Cardiac muscle cell (in vitro differentiated cells and primary cell): Measurements from ENCODE around the gene XXYLT1. TPM values are rescaled to one million over a fixed set of nuclear protein-coding genes. Genes with fewer than 3 reads are reported as not detected.
A peak's percentile ranks its signal among the peaks of the same experiment; 100 is the strongest.

Experiments
- DNase-seq, 2 donors: peaks; one replicate each; pipeline versions ENCODE4 v3.0.0 to v3.0.0-alpha.2; 2010 to 2017; ENCODE audit warnings: low read depth in 1 of 2, low spot score in 1 of 2
- H3K27ac ChIP-seq: fragments of 200-600 bp; sonication (generic); 2 replicates; pipeline ENCODE4 v1.5.1; 2016
- H3K27me3 ChIP-seq: fragments of 200-600 bp; sonication (generic); 2 replicates; pipeline ENCODE4 v1.6.0; 2016; ENCODE audit warnings: control low read depth
- H3K36me3 ChIP-seq: fragments of 200-600 bp; sonication (generic); 2 replicates; pipeline ENCODE4 v1.5.1; 2016; ENCODE audit warnings: control low read depth
- H3K4me1 ChIP-seq: fragments of 200-600 bp; sonication (generic); 2 replicates; pipeline ENCODE4 v1.8.1; 2017; ENCODE audit warnings: low read depth, mild to moderate bottlenecking, mixed run types
- H3K4me3 ChIP-seq: fragments of 200-600 bp; sonication (generic); 2 replicates; pipeline ENCODE4 v1.5.1; 2016; ENCODE audit warnings: mild to moderate bottlenecking
- H3K9me3 ChIP-seq: fragments of 200-600 bp; sonication (generic); 2 replicates; pipeline ENCODE4 v1.5.1; 2017; ENCODE audit warnings: low read depth, mild to moderate bottlenecking, control low read depth
- polyA plus RNA-seq: library from polyadenylated mRNA; unstranded; fragments of >200 nt; fragmentation: Nextera tagmentation; extraction: Ambion mirVana; gene quantifications from 2 replicates; pipeline ENCODE4 v1.2.1, GENCODE V29; 2016
- total RNA-seq: library from RNA; depleted of rRNA; stranded (reverse); fragments of >200 nt; gene quantifications from 2 replicates; pipeline ENCODE4 v1.2.3, GENCODE V29; 2016
- TF ChIP-seq, protein P1 (sequence below): IDR thresholded peaks from 2 replicates; pipeline ENCODE4 v1.5.1; 2012; ENCODE audit warnings: low read depth, mild to moderate bottlenecking, low read length

The XXYLT1 gene
- total and polyA plus RNA-seq, 2 experiments from 2014 or later: 52.5 to 62.2 TPM

DNA sequence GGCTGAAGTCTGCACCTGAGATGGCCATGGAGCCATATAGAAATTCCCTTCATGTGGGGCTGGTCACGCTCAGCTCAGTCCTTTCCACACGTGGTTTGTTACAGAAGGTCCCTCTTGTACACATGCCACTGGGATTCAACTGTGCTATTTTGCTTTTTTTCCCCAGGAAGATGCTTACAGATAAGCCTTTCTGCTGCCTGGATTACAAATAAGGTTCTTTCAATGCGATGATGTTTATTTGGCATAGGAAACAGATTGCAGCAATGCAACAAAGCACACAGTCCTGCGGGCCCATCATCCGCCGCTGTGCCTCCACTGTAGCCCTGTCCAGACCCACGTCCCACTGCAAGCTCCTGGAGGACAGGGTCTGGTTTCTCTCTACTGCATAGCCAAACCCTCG, 124.8 kb downstream of the XXYLT1 start:
- TF ChIP-seq, protein P1, sequence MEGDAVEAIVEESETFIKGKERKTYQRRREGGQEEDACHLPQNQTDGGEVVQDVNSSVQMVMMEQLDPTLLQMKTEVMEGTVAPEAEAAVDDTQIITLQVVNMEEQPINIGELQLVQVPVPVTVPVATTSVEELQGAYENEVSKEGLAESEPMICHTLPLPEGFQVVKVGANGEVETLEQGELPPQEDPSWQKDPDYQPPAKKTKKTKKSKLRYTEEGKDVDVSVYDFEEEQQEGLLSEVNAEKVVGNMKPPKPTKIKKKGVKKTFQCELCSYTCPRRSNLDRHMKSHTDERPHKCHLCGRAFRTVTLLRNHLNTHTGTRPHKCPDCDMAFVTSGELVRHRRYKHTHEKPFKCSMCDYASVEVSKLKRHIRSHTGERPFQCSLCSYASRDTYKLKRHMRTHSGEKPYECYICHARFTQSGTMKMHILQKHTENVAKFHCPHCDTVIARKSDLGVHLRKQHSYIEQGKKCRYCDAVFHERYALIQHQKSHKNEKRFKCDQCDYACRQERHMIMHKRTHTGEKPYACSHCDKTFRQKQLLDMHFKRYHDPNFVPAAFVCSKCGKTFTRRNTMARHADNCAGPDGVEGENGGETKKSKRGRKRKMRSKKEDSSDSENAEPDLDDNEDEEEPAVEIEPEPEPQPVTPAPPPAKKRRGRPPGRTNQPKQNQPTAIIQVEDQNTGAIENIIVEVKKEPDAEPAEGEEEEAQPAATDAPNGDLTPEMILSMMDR: no peak
- no peaks in the 10 kb centered on the region for H3K36me3 ChIP-seq
- no peaks in the 10 kb centered on the region for H3K9me3 ChIP-seq
- no peak for DNase-seq
- no peak overlapping the region for H3K27ac ChIP-seq
- peaks cover 15% of the 10 kb centered on the region for H3K4me1 ChIP-seq
- no peak overlapping the region for H3K4me3 ChIP-seq
- H3K27me3 ChIP-seq: no peaks in the 10 kb centered on the region

DNA sequence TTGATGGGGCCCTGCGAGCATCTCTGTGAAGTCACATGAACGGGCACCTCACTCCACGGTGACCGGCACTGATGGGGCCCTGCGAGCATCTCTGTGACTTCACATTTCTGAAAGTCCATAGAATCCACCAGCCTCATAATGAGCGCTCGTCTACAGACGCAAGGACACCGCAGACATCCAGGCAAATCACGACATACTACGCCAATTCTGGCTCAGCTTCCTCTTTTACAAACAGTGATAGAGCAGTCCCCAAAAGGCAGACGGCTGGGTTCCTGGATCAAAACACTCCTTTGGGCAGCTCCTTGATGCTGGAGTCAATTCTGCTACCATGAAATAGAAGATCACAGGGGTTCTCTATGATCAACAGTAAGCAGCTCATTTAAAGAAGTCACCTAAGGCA, 125.4 kb downstream of the XXYLT1 start:
- no peak overlapping the region for H3K4me3 ChIP-seq
- no peak for DNase-seq
- TF ChIP-seq, protein P1: no peak
- no peaks in the 10 kb centered on the region for H3K36me3 ChIP-seq
- no peak overlapping the region for H3K27ac ChIP-seq
- H3K27me3 ChIP-seq: no peaks in the 10 kb centered on the region
- no peaks in the 10 kb centered on the region for H3K9me3 ChIP-seq
- H3K4me1 ChIP-seq: peaks cover 10% of the 10 kb centered on the region

DNA sequence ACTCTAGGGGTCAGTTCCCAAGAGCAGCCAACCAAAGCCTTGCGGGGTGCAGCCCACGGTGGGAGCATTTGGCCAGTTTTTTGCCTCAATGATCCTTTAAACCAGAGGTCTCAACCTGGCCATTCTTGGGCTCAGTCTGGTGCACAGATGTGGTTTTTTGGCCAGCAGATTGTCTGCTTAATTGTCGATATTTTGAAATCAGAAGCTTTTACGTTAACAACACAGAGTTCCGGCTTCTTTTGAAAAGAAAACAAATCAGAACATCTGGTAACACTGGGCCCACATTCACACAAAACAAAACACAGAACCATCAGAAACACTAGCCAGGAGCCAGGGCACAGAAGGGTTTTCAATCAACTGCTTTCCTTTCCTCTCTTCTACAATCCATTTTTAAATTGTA, 127.7 kb downstream of the XXYLT1 start:
- Histone ChIP-seq H3K4me1 (peaks cover 3% of the 10 kb centered on the region), H3K27me3 (no peaks in the 10 kb centered on the region), H3K27ac (no peak overlapping the region), H3K36me3 (no peaks in the 10 kb centered on the region), H3K4me3 (no peak overlapping the region), H3K9me3 (no peaks in the 10 kb centered on the region)
- no peak for DNase-seq
- TF ChIP-seq, protein P1: no peak

DNA sequence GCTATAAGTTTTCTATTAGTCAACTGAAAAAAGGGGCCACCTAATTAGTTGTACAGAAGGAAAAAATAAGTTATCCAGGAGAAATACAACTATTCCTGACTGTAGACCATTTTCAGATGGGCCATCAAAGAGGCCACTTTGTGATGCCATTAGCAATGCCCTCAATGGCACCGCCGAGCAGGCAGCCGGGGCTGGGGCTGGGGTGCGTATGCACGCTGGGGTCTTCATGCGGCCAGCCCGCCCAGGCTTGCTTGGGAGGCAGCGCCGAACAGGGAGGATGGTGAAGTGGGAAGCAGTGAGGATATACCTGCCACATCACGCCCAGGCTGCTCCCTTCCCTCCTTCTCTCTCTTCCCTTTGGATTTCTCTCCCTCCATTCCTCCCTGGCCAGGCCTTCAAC, 128.4 kb downstream of the XXYLT1 start:
- no peak overlapping the region for H3K27ac ChIP-seq
- no peak overlapping the region for H3K4me3 ChIP-seq
- H3K36me3 ChIP-seq: no peaks in the 10 kb centered on the region

DNA sequence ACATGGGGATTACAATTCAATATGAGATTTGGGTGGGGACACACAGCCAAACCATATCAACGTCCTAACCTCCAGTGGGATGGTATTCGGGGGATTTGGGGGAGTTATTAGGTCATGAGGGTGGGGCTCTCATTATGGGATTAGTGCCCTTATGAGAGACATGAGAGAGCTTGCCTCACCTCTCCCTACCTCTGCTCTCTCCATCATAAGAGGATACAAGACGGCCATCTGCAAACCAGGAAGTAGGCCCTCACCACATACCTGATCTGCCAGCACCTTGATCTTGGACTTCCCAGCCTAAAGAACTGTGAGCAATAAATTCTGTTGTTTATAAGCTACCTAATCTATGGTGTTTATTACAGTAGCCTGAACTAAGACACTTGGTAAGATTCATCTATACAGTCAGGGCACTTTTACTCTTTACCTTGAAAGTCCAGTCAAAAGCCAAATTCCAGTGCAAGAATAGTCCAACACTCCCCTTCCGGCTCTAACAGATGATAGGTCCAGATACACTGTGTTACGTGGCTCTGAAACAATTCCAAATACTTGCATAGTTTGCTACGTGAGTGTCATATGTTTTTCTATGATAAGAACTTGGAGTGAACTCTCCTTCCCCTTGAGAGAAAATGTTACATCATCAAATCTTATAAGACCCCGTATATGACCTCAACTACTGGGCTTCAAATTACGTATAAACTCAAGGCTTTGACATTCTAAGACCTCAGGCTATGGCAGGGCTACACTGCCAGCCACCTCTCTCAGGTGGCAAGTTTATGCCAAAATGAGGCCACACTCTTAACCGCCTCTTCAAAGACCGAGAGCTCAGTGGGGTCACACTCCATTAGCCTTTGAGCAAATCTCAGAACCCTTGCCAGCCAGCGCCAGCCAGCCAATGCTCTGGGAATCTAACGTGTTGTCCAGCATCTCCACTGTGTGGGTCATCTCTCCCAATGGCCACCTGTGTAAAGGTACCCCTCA, 129.9 kb downstream of the XXYLT1 start:
- peak in 1 of 2 donors; percentile 93 for DNase-seq

More for the DNA sequence above, 128.4 kb downstream of the XXYLT1 start:
- TF ChIP-seq, protein P1: no peak
- DNase-seq: no peak
- no peaks in the 10 kb centered on the region for H3K27me3 ChIP-seq
- H3K9me3 ChIP-seq: no peaks in the 10 kb centered on the region
- no peaks in the 10 kb centered on the region for H3K4me1 ChIP-seq

More for the DNA sequence above, 129.9 kb downstream of the XXYLT1 start:
- no peak overlapping the region for H3K4me3 ChIP-seq
- no peaks in the 10 kb centered on the region for H3K36me3 ChIP-seq
- TF ChIP-seq, protein P1: no peak
- H3K27me3 ChIP-seq: no peaks in the 10 kb centered on the region
- H3K9me3 ChIP-seq: no peaks in the 10 kb centered on the region
- no peak overlapping the region for H3K27ac ChIP-seq
- H3K4me1 ChIP-seq: no peaks in the 10 kb centered on the region
